PC-9 (cell line): ENCODE results near the gene ZSCAN30.

Experiments used
- CTCF ChIP-seq: fragments of 200-600 bp; sonication (generic); conservative IDR thresholded peaks from 2 replicates; pipeline ENCODE4 v1.6.1; 2017; ENCODE audit warnings: mixed run types, antibody characterized with exemption, mild to moderate bottlenecking, moderate library complexity
- EZH2 ChIP-seq: fragments of 200-600 bp; sonication (generic); IDR thresholded peaks from 2 replicates; pipeline ENCODE4 v1.8.0; 2017; ENCODE audit warnings: antibody characterized with exemption, low read depth

DNA sequence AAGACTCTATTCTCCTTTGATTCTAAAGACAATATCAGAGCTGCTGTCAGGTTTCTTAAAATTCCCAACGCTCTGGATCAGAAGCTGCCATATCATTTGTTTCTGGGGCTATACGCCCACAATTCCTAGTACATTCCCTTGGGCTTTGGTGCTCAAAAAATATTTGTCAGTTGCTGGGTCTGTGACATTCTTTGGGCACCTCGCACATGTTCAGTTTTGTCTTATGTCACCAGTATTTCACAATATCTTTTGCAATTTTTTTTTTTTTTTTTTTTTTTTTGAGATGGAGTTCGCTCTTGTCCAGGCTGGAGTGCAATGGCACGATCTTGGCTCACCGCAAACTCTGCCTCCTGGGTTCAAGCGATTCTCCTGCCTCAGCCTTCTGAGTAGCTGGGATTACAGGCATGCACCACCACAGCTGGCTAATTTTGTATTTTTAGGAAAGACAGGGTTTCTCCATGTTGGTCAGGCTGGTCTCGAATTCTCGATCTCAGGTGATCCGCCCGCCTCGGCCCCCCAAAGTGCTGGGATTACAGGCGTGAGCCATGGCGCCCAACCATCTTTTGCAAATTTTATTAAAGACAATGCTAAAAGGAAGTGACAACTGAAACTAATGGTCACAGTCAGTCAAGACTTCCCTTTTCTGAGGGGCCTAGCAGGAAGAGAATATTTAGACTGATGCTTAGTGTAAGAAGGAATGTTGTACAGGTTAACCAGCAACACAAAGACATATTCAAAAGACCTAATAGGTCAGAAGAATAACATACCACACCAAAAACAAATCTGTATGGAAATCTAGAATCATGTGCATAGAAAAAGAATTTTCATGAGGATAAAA is 42.4 kb downstream of the ZSCAN30 start:
- no peak for TF ChIP-seq CTCF
- no peak for TF ChIP-seq EZH2
